HG02571 (cell line): ENCODE measurements around the gene SEMA3B.
A peak's percentile ranks its signal among the peaks of the same experiment; 100 is the strongest.
"Not testable (repeated sequence)": the region's sequence is repeated elsewhere in the genome, so short reads cannot be mapped to it uniquely, and the experiment has no call there.

Source experiments
- ATAC-seq: cut with Tn5 transposase; IDR thresholded peaks from one replicate; pipeline ENCODE4 v1.9.1; 2021; ENCODE audit warnings: mild to moderate bottlenecking, moderate library complexity; ENCODE audit not compliant: unreplicated experiment

SEMA3B gene

GRCh38 chr3:50258029-50258680 is 10.8 kb upstream of the SEMA3B start:
- no peak for ATAC-seq

- ATAC-seq, result no peak
Observed at GRCh38 chr3:50258979-50259378, 10.0 kb upstream of the SEMA3B start.

DNA sequence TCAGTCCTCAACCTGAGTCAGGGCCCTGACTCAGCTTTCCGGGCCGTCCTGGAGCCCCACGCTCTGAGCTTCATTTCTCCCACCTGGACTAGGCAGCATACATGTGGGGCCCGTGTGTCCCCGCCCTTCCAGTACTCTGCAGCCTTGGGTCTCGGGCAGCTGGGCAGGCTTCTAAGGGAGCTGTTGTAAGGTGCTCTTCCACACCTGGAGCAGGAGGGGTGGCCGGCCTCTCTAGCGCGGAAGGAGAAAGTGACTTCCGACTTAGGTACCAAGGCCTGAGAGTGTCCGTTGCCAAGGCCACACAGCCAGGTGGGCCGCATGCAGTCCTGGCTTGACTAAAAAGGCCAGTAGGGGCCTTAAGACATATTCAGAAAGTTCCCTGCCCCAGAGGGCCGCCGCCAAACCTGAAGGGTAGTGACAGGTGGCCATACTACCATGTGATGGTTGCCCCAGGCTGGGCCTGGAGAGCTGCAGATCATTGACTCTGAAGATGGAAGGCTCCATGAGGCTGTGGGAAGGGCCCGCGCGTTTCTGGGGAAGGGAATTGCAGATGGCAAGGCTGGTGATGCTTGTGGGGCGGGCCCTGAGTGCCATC is 9.4 kb upstream of the SEMA3B start:
- no peak for ATAC-seq

DNA sequence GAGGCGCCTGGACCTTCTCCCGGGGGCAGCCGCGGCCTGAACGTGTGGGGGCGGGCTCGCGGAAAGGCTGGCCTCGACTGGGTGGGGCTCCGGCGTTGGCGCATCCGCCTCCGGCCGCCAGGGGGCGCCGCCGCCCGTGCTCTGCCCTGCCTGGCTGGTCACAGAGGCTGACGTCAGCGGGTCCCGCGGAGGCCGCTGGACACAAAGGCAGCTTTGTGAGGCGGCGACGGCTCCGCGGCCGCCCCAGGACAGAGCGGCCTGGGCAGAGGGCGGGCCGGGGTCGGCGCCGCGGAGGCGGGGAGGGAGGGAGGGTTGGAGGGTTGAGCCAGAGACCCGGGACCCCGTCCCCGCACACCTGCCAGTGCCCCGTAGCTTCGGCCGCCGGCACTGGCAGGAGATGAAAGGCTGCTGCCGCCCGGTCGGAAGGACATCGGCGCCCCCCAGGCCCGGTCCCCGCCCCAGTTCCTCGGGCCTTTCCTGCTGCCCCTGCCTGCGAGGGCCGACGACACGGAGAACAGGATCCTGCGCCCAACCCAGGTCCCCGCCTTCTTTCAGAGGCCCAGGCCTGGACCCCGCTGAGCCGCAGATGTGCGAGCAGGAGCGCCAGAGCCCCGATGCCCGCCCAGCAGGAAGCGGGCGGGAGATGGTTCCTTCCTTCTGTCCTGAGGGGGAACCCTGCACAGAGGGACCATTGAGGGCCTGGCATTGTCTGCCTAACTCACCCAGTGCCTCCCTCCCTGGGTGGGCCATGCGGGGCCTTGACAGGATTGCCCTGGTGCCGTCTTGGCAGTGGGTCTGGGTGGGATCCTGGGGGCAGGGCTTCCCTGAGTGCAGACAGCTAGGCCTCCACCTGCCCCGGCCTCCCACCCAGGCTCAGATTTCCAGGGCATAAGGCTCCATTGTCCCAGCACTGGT is 8.7 kb upstream of the SEMA3B start:
- ATAC-seq, result peak; percentile 86

GRCh38 chr3:50260942-50261441 is 8.0 kb upstream of the SEMA3B start:
- ATAC-seq, result no peak

DNA sequence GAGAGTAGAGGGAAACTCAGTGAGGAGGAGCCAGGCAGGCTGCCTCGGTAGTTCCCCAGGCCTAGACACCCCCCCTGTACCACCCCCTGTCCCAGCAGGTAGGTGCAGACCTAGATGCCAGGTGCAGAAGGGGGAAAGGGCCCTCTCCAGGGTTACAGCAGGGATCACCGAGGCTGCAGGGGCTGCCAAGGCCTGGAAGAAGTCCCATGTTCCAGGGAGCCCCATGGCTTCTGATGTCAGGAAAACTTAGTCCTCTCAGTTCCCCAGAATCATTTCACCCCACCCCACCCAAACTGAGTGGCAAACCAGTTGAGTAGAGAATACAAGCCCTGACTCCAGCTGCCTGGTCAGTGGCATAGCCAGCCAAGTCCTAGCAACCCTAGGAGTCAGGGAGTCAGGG is 7.4 kb upstream of the SEMA3B start:
- no peak for ATAC-seq

DNA sequence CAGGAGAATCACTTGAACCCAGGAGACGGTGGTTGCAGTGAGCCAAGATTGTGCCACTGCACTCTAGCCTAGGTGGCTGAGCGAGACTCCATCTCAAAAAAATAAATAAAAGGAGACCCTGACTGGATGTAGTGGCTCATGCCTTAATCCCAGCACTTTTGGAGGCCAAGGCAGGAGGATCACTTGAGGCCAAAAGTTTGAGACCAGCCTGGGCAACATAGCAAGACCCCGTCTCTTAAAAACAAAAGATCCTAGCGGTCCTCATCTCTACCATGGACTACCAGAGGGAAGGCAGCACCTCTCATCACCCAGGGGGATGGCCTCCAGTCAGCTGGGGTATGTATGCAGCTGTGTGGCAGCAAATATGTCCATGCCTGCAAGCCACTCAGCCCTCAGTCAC is 6.7 kb upstream of the SEMA3B start:
- not testable (repeated sequence) for ATAC-seq

- no peak for ATAC-seq
Observed at GRCh38 chr3:50262778-50263177, 6.2 kb upstream of the SEMA3B start.

GRCh38 chr3:50263478-50264382 is 5.2 kb upstream of the SEMA3B start:
- ATAC-seq, result no peak

- ATAC-seq, result no peak
Observed at GRCh38 chr3:50264383-50264963, 4.5 kb upstream of the SEMA3B start.

DNA sequence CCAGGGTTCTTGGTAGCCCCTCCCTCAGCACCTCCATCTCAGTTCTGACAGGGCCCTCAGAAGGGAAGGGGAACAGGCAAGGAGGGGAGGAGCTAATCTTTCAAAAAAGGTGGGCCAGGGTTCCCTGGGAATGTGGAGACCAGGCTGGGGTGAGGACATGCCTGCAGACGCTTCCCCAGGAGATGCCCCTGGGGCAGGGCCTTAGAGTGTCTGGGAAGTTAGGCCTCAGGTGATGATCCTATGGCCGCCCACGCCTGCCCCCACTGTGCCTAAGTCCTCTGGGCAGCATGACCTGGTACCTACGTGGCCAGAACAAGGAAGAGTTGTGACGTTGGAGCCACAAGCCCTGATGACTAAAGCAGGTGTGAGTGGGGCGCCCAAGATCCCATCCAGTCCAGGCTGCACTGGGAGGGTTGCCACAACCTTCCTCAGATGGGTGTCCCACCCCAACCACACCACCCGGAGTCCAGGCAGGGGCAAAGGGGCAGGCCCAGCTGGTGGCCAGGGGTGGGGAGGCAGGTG is 3.9 kb upstream of the SEMA3B start:
- no peak for ATAC-seq

- no peak for ATAC-seq
Observed at GRCh38 chr3:50265571-50265970, 3.4 kb upstream of the SEMA3B start.

- no peak for ATAC-seq
Observed at GRCh38 chr3:50266017-50266416, 2.9 kb upstream of the SEMA3B start.

- ATAC-seq, result no peak
Observed at GRCh38 chr3:50266836-50267235, 2.1 kb upstream of the SEMA3B start.

- no peak for ATAC-seq
Observed at GRCh38 chr3:50267280-50267913, 1.6 kb upstream of the SEMA3B start.

GRCh38 chr3:50268276-50268675 is 671 bp upstream of the SEMA3B start:
- no peak for ATAC-seq

DNA sequence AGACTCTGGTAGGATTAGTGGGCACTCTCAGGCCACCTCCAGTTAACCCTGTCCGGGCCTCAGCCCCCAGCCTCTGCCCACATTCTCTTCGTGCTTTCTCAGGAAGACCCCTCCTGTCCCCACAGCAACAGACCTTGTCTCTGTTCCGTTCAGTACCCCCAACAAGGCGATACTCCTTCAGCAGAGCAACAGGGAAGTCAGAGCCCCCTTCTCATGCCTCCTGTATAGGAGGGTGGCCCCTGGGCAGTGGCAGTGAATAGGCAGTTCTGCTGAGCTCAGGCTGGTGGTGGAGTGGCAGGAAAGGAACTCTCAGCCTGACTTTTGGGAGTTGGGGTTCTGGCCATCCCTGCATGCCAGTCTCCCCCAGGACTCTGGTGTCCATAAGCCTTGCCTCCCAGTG is 513 bp downstream of the SEMA3B start:
- no peak for ATAC-seq

DNA sequence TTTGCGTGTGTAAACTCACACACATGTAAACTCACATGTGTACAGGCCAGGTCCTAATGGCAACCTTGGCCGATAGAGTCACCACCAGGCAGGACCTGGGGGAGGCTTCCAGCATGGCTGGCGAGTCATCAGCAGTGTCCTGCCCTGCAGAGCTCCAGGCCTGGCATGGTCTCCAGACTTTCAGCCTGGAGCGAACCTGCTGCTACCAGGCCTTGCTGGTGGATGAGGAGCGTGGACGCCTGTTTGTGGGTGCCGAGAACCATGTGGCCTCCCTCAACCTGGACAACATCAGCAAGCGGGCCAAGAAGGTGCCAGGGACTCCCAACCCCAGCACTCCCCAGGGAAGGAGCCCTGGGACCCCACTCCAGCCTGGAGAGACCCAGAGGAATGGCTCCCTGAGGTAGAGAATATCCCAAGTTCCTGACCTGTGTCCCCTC is 1.0 kb downstream of the SEMA3B start:
- ATAC-seq, result no peak

GRCh38 chr3:50270422-50271224 is 1.7 kb downstream of the SEMA3B start:
- no peak for ATAC-seq
